GM21381 (cell line): ENCODE results near the gene ERRFI1.

ENCODE experiments used
- ATAC-seq: cut with Tn5 transposase; IDR thresholded peaks from one replicate; pipeline ENCODE4 v1.9.1; 2021; ENCODE audit warnings: mild to moderate bottlenecking, moderate library complexity; ENCODE audit not compliant: unreplicated experiment

The ERRFI1 gene

DNA sequence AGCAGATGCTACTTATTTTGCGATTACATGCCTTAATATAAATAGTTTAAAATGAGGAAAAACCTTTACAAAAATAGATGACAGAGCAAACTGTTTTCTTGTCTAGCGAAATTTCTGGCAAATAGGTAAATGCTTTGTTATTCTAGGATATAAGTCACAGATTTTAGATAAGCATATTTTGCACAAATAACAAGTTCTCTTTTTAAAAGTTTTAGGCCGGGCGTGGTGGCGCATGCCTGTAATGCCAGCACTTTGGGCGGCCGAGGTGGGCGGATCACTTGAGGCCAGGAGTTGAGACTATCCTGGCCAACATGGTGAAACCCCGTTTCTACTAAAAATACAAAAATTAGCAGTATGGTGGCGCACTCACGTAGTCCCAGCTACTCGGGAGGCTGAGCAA lies 20.3 kb upstream of the ERRFI1 start:
- no peak for ATAC-seq

- no peak for ATAC-seq
These were observed 17.5 kb upstream of the ERRFI1 start for GRCh38 chr1:8043621-8044020.

- ATAC-seq = no peak
These were observed 16.0 kb upstream of the ERRFI1 start for GRCh38 chr1:8042134-8042533.

DNA sequence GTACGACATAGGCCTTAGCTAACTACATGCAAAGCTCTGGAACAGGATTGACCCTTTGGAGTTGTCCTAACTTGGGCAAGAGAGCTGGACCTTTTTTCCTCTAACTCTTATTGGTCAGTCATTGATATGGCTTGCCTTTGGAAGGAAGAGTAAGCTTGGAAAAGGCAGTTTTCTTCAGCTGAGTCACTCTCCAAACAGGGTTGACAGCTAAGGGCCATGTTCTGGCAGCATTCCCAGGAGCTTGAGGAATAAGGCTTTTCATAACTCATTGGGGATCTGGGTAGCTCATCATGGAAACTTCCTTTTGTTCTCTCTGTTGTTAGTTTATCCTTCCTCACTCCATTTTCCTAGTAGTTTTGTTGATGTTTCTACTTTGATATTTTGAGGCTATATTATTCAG lies 14.5 kb upstream of the ERRFI1 start:
- no peak for ATAC-seq

- ATAC-seq = no peak
These were observed 13.0 kb upstream of the ERRFI1 start for GRCh38 chr1:8039071-8039470.

- ATAC-seq = no peak
These were observed 9.2 kb upstream of the ERRFI1 start for GRCh38 chr1:8035289-8035688.

DNA sequence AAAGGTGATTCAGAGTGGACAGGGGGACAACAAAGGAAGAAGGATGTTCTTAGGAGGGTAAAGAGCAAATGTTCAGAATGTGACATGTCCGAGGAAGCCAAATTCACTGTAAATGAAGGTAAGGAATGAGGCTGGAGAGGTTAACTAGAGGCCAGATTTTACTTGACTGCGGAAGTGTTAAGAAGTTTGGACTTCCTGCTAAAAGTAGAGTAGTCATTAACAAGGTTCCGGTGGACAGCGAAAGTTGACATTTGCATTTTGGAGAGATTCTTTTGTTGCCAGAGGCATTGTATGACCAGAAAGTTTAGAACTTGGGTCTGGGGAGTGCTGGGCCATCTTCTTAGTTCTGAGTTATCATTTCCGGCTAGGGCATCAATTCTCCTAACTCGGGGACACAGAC lies 7.2 kb upstream of the ERRFI1 start:
- ATAC-seq = no peak

GRCh38 chr1:8032366-8032910 lies 6.3 kb upstream of the ERRFI1 start:
- no peak for ATAC-seq

GRCh38 chr1:8031176-8031785 lies 5.2 kb upstream of the ERRFI1 start:
- ATAC-seq = no peak

DNA sequence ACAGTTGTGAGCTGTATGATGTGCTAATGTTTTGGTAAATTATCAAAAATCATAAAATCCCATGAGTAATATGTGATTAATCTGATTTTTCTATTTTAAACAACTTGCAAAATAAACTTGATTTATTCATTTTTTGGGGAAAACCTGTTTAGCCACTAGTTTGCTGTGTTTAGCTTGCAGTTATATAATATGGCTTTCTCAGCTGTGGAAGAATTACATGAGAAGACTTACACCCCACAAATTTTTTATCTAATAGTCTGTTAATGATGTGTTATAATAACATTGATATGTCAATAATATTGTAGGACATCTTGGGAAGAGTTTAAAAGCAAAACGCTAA lies 2.4 kb upstream of the ERRFI1 start:
- no peak for ATAC-seq

GRCh38 chr1:8027748-8028570 lies 1.9 kb upstream of the ERRFI1 start:
- no peak for ATAC-seq

GRCh38 chr1:8026976-8027747 lies 1.1 kb upstream of the ERRFI1 start:
- no peak for ATAC-seq

DNA sequence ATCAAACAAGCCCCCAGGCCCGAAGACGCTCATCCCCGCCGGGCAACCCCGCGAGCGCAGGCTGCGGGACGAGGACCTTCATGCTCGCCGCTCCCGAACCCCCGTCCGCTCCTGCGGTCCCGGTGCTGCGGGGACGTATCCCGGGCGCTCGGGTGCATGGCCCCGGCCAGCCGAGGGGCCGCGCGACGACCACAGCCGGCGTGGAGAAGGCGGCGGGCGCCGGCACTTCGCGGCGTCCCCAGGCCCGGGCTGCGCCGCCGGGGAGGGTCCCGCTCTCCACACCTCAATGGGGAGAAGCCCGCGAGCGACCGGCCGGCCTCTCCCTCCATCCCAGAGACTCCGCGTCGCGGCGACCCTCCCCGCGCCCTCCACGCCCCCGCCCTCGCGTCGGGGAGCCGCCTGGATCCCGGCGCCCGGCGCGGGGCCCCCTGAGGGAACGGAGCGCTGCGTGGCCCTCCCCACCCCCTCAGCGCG lies 401 bp downstream of the ERRFI1 start:
- ATAC-seq = peak; percentile 28

DNA sequence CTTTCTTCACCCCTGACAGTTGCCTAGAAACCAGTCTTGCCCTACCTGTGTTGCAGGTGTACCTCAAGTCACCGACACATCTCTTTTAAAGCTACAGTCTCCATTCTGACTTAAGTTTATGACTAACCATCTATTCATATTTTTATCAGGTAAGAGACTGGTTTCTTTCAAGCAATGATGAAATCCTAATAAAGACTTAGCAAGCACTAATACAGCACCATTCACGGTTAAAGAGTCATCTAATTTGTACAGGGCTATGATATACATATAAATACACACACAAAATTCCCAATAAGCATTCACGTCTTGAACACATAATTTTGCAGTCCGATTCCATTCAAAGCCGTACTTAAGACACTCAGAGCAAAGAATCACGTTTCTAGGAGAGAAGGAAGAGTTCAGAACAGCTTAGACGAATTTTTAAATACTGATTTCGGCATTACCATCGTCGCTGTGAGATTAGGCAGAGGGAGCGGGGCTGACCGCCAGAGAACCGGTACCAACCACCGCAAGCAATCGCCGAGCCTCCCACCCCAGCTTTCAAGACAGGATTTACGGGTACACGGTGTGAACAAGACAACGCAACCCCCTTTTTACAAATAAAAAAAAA lies 943 bp downstream of the ERRFI1 start:
- no peak for ATAC-seq

GRCh38 chr1:8024329-8024728 lies 1.8 kb downstream of the ERRFI1 start:
- no peak for ATAC-seq

DNA sequence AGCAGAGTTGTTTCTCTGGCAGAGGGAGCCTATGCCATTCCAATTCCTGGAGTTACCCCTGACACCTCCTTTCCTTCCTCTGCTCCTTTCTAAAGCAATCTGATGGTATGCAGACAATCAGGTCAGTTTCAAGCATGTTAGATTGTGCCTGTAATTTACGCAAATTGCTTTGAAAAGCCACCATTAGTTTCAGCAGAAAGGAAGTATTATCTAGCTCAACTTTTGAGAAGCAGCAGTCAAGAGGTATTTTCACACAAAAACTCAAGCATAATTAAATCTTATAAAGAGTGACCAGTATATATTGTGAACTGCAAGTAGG lies 2.2 kb downstream of the ERRFI1 start:
- ATAC-seq = no peak

GRCh38 chr1:8023287-8023994 lies 2.7 kb downstream of the ERRFI1 start:
- no peak for ATAC-seq

DNA sequence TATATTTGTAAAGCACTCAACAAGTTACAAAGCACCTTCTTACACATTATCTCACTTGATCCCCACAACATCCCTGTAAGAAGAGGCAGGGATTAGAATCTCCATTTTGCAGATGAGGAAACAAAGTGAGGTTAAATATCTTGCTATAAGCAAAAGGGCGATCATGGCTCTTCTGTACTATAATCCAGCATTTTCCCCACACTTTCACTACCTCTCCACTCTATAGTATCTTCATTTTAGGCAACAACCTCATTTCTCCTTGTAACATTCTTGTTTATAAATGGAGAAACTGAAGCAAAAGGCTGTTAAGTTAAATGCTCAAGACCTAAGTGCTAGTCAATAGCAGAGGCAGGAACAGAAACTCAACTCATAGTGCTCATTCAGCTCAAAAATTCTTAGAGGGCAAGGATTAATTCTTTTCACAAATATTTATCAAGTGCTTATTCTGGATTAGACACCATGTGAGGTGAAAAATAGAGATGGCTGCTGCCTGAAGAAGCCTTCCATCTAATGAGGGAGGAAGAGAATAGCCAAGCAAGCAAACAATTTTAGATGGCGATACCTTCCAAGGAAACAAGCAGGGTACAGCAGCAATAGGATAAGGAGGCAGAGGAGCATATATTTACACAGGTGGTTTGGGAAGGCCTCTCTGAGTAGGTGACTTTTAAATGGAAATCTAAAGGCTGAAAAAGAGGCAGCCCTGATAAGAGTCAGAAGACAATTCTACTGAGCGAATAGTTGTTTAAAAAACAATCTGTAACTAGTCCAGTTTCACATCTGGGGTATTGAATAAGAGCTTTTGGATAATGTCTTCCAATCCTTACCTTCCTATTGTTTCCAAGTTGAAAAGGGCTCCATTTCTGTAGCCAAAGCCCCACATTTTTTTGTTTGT lies 3.5 kb downstream of the ERRFI1 start:
- ATAC-seq = no peak

DNA sequence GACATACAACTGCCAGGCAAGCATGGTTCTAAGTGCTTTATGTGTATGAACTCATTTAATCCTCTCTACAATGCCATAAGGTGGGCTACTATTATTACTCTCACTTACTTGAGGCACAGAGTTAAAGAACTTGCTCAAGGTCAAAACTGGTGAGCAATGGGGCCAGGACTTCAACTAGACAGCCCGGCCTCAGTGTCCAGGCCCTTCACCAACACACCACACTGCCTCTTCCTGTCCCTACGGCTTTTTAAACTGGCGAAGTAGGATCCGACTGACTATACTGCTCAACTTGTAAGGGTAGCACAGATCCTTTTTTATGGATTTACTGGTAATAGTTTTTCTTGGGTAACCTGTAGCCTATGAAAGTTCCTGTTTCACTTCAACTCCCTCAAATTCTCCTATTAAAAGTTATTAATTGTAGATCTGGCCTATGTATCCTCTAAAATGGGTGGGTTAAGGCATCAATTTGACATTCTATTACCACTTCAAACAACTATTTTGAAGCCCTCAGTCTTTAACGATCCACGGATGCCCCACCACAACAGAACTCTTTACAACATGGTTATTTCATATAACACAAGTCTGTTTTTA lies 4.3 kb downstream of the ERRFI1 start:
- ATAC-seq = no peak
